NCI-H1436 treated with DMSO at 0.1 percent for 48 hours (cell line): ENCODE data around the gene CCDC57.
"Not testable (repeated sequence)": the region's sequence is repeated elsewhere in the genome, so short reads cannot be mapped to it uniquely, and the experiment has no call there.

Experiments
- DNase-seq: peaks from one replicate; lab custom pipeline; 2025; lab: John Stamatoyannopoulos, UW

Gene CCDC57

DNA sequence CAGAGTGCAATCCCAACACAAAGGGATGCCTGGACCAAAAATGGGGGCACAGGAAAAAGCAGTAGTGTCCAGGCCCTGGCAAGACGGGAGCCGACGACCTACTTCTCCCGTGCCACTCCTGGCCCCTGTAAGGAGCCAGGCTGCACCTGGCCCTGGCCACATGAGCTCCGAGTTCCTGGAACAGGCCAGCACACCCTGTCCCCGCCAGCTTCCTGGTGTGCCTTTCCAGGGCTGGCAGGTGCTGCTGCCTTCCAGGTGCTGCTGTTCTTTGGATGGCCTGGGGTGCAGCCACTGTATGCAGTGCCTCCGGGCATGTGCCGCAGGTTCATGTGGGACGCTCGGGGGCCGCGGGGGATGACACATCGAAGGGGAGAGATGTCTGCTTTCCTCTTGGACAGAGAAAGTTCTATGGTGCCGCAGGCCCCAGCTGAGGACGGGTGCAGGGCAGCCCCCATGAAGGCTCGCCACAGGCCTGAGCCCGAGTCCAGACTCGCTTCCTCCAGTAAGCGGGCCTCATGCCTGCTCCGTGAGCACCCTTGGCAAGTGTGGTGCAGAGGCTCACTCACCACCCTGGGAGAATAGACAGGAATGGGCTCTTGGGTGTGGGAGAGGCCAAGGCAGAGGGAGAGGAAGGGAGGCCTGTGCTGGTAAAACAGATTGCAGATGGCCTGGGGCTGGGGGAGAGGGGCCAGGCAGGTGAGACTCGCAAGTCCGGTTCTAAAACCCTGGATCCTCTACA is 59.9 kb downstream of the CCDC57 start:
- no peak for DNase-seq

DNA sequence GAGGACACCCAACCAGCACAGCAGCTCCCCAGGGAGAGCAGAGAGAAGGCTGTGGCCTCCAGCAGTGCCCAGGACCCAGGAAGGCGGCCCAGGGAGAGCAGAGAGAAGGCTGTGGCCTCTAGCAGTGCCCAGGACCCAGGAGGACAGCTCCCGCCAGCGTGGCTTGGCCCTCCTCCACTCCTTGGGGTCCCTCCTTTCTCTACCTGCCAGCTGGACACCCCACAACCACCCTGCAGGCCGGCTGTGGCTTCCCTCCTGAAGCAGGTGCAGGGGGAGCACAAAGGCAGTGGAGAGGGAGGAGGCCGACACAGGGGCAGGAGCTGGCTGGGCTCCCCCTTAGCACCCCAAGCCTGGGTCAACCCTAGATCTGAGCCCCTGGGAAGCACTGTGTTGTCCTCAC is 60.5 kb downstream of the CCDC57 start:
- no peak for DNase-seq

DNA sequence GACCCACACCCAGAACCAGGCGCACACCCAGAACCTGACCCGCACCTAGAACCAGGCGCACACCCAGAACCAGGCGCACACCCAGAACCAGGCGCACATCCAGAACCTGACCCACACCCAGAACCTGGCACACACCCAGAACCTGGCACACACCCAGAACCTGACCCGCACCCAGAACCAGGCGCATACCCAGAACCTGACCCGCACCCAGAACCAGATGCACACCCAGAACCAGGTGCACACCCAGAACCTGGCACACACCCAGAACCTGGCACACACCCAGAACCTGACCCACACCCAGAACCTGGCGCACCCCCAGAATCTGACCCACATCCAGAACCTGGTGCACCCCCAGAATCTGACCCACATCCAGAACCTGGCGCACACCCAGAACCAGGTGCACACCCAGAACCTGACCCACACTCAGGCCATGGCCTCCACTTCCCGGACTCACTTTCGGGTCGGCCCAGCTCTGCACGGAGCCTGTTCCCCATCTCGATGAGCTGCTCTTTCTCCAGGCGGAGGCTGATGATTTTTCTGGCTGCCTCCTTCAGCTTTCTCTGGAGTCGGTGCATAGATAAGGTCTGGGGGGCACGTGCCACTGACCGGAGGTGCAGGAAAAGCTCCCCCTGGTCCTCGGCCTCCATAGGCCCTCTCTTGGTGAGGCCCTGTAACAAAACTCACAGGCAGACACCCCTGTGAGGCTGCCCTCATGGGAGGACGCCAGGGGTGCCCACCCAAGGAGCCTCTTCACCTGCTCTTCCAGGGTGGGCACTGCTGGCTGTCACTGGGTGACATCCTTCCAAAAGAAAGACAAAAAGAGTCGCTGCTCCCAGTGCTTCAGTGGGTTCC is 61.3 kb downstream of the CCDC57 start:
- no peak for DNase-seq

DNA sequence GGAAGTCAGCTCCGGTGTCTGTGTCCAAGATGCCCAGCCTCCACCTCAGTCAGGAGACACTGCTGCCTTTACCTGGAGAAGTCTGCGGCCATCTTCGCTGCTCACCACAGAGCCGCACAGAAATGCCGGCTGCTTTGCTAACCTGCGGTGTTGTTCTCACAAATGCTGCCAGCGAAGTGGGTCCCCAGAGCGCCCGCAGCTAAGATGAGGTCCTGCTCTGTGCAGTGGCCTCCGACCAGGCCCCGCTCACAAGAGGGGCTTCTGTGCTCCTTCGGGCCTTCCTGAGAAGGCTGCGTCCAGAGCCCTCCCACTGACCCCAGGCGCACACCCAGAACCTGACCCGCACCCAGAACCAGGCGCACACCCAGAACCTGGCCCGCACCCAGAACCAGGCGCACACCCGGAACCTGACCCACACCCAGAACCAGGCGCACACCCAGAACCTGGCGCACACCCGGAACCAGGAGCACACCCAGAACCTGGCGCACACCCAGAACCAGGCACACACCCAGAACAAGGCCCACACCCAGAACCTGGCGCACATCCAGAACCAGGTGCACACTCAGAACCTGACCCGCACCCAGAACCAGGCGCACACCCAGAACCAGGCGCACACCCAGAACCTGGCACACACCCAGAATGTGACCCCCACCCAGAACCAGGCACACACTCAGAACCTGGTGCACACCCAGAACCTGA is 63.1 kb downstream of the CCDC57 start:
- no peak for DNase-seq

DNA sequence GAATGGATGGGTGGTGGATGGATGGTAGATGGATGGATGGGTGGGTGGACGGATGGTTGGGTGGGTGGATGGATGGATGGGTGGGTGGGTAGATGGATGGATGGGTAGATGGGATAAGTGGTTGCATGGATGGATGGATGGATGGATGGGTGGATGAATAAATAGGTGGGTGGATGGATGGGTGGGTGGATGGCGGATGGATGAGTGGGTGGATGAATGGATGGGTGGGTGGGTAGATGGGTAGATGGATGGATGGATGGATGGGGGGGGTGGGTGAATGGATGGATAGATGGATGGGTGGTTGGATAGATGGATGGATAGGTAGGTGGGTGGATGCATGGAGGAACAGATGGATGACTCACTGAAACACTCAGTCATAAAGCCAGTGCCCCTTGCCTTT is 63.6 kb downstream of the CCDC57 start:
- no peak for DNase-seq

DNA sequence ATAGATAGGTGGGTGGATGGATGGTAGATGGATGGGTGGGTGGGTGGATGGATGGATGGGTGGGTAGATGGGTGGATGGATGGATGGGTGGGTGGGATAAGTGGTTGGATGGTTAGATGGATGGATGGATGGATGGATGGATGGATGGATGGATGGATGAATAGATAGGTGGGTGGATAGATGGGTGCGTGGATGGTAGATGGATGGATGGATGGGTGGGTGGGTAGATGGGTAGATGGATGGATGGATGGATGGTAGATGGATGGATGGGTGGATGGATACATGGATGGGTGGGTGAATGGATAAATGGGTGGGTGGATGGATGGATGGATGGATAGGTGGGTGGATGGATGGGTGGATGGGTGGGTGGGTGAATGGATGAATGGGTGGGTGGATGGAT is 64.6 kb downstream of the CCDC57 start:
- no peak for DNase-seq

DNA sequence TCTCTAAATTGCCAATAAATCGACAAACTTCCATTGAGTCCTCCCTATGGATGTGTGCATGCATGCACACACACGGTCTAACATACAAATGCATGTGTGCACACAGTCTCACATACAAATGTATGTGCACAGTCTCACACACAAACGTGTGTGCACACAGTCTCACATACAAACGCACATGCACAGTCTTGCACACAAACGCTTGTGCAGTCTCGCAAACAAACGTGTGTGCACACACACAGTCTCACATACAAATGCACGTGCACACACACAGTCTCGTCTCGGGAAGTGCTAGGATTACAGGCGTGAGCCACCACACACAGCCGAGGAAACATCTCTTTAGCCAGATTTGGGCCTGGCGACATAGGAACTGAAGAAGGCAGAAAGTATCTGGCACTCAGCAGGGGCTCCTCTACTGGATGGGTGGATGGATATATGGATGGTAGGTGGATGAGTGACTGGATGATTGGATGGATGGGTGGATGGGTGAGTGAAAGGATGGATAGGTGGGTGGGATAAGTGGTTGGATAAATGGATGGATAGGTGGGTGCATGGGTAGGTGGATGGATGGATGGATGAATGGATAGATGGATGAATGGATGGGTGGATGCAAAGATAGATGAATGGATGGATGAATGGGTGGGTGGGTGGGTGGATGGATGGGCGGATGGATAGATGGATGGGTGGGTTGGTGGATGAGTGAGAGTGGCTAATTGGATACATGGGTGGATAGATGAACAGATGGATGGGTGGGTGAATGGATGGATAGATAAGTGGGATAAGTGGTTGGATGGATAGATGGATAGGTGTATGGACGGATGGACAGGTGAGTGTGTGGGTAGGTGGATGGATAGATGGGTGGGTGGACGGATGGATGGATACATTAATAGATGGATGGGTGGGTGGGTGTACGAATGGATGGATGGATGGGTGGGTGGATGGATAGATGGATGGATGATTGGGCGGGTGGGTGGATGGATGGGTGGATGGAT is 65.7 kb downstream of the CCDC57 start:
- no peak for DNase-seq

DNA sequence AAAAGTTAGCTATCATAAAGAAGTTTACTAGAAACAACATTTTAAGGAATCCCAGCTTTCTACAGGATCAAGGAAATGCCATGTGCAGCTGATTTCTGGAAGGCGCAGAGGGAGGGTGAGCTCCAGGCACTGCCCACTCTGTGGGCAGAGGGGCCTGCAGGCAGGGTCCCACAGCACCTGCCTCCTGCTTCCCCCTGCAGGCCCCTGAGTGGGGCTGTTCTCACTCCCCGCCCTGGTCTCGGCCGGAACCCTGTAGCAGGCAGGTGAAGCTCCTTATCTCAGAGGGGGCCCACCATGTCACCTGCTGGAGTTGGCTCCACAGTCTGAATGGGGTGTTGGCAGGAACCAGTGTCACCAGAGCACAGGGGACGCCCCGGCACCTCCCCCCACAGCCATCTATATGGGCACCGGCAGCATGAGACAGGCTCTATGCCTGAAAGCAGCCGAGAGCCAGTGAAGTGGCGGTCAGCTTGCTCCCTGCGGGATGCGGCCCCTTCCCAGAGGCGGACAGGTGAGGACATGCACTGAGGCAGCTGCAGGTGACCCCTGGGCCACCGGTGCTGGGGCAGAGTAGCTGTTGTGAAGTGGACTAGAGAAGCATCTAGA is 67.0 kb downstream of the CCDC57 start:
- no peak for DNase-seq

DNA sequence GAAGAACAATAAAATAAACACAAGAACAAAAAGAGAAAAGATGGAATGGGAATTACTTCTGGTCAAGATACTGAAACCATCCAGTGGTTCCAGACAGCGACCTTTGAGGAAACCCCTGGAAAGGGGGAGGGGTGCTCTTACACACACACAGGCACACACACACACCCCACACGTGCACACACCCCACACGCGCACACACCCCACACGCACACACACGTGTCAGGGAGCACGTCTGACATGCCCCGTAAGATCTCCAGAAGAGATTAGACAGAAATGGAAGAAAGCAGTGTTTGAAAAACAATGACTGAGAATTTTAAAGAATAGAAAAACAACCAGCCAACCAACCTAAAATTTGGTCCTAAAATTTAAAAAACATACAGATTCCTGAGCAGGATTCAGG is 69.3 kb downstream of the CCDC57 start:
- no peak for DNase-seq

DNA sequence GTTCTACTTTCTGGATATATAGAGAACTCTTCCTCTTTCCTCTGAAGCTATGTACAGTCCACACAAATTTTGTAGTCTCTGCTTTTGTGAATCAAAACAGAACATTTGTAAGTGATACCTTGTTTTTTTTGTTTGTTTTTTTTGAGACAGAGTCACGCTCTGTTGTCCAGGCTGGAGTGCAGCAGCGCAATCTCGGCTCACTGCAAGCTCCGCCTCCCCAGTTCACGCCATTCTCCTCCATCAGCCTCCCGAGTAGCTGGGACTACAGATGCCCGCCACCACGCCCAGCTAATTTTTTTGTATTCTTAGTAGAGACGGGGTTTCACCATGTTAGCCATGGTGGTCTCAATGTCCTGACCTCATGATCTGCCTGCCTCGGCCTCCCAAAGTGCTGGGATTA is 72.7 kb downstream of the CCDC57 start:
- not testable (repeated sequence) for DNase-seq

DNA sequence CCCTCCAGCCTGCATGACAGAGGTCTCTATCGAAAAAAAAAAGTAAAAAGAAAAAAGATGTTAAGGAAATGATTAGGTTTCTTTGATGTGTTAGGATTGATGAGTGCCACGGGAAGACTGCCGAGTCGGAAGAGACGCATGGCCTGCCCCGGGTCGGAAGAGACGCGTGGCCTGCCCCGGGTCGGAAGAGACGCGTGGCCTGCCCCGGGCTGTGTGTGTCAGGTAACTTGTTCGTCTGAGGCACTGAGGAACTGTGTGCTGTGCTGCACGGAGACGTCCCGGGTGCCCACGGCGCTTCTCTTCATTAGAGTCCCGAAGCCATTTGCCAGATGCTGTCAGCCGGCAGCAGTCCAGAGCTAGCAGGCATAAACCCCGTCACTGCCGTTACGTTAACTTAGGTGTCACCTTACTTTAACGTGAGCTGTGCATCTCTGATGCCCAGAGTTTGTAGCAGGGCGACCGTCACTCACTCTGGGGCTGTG is 74.1 kb downstream of the CCDC57 start:
- no peak for DNase-seq

DNA sequence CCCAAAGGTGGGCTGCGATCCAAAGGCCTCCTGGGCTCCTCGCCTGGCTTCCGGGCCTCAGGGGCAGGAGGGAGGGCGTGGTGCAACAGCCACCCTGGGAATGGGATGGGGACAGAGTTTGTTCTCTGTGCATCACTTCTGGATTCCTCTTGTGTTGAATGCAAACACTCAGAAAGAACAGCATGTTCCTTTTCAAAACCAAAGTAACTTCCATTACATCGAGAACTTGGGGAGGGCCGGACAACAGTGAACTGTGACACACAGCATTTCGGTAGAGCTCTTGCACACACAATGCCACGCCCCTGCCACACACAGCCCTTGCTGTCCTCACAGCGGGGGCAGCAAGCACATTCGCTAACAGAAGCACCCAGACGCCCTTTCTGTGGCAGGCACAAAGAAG is 78.5 kb downstream of the CCDC57 start:
- no peak for DNase-seq

DNA sequence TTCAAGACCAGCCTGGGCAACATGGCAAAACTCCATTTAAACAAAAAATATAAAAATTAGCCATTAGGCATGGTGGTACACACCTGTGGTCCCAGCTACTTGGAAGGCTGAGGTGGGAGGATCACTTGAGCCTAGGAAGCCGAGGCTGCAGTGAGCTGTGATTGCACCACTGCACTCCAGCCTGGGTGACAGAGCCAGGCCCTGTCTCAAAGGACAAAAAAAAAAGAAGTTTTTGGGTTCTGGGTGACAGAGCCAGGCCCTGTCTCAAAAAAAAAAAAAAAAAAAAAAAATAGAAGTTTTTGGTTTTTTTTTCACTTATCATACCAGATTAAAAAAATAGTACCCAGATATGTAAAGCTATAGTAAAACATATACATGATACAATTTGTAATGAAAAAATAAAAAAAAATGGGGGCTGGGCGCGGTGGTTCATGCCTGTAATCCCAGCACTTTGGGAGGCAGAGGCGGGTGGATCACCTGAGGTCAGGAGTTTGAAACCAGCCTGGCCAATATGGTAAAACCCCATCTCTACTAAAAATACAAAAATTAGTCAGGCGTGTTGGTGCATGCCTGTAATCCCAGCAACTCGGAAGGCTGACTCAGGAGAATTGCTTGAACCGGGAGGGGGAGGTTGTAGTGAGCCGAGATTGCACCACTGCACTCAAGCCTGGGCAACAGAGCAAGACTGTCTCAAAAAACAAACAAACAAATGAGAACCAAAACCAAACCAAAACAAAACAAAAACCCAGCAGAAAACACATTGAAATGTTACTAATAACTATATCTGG is 79.3 kb downstream of the CCDC57 start:
- DNase-seq, result not testable (repeated sequence)

DNA sequence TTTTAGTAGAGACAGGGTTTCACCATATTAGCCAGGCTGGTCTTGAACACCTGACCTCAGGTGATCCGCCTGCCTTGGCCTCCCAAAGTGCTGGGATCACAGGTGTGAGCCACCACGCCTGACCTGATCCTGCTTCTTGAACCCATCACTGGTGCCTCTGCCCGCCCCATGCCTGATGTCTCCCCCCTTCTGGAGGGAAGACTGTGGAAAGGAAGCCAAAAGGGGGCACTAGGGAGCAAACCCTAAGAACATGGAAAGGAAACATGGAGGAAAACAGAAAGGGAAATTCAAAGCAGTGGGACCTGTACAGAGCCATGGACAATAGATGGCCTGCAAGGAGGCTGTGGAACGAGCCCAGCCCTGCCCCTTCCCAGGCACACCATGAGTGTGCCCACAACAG is 83.5 kb downstream of the CCDC57 start:
- no peak for DNase-seq

DNA sequence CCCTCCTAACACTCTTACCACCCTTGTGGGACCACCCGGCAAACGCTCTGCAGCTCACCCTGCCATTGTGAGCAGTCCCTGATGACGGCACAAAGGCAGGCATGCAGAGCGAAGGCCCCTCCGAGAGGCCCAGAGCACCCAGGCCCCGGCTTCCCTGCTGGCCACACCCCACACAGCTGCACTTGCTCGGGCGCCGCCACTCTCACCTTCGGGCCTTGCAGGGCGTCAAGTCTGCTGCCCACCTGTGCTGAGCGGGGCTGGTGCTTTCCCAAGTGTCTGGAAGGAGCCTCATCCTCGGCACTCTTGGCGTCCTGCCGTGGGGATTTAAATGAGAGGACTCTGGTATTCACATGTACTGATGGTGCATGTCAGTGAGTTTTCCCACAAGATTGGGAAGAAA is 84.4 kb downstream of the CCDC57 start:
- no peak for DNase-seq

DNA sequence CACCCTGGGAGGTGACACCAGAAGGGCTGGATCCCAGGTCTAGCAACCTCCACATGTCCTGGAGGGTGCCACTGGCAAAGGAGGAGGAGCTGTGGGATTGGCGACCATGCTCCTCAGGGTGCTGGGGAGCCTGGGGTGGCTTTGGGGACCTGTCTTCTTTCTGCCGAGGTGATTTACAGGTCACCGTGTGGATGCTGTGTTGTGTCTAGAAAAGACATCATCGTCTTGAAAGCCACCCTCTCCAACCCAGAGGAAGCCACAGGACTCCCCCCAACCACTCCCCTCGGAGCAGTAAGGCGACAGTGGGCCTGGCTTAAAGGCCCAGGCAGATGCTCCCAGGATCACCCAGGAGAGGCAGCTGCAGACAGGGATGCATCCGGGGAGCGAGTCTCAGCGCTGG is 84.9 kb downstream of the CCDC57 start:
- no peak for DNase-seq

DNA sequence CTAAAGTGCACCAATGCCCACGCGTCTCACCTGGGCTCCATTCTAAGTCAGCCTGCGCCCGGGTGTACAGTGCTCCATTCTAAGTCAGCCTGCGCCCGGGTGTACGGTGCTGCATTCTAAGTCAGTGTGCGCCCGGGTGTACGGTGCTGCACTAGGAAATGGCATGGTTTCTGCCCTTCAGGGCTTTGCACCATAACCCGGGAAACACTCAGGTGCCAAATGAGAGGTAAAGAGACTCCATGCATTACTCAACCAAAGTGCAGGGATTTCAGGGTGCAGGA is 85.4 kb downstream of the CCDC57 start:
- DNase-seq, result no peak

DNA sequence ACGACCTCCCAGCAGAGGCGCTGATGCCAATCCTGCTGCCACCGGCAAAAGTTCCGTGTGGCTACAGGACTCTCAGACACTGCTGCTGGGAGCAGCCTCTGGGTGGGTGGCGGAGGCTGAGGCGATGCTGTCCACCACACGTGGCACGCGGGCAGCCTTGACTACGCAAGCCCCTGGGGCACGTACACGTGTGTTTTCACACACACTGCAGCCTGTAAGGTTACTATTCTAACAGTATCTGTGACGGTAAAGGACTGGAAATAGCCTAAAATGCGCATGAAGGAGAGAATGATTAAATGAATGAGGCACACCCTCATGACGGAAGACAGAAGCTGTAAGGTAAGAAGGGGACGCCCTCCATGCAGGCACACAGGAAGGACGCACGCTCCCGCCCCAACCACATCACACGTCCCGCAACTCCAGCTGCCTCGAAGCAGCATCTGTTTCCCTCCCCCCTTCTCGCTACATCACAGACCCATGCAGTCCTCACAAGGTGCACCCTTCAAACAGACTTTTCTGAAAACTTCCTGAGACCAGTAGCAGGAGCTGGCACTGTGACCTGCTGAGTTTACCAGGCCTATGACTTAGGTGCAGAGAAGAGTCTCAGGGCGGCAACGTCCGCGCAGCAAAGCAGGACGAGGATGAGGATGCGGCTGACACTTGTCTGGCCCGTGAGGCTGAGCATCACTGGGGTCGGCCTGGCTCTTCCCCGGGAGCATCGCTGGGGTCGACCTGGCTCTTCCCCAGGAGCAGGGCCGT is 85.9 kb downstream of the CCDC57 start:
- no peak for DNase-seq

DNA sequence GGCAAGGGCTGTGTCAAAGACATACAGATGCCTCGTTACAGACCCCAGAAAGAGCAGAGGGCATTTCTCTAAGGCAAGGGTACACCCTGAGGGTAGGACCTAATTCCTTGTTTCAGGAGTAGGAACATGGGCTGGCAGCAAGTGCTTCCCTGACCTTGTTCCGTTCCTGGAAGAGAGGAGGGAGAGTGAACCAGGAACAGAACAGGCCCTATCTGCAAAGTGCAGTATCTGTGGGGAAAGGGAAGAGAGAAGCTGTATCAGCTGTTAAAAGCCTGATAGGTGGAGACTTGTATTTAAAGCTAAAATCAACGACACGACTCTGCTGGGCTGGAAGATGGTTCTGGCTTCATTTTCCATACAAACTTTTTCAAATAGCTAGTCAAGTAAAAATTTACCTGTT is 88.5 kb downstream of the CCDC57 start:
- no peak for DNase-seq
